GM18868 (cell line): ENCODE measurements around the gene SLC35E2B.
A peak's percentile ranks its signal among the peaks of the same experiment; 100 is the strongest.

Experiments
- ATAC-seq: cut with Tn5 transposase; IDR thresholded peaks from one replicate; pipeline ENCODE4 v1.9.1; 2021; ENCODE audit warnings: mild to moderate bottlenecking, moderate library complexity; ENCODE audit not compliant: unreplicated experiment

The SLC35E2B gene

DNA sequence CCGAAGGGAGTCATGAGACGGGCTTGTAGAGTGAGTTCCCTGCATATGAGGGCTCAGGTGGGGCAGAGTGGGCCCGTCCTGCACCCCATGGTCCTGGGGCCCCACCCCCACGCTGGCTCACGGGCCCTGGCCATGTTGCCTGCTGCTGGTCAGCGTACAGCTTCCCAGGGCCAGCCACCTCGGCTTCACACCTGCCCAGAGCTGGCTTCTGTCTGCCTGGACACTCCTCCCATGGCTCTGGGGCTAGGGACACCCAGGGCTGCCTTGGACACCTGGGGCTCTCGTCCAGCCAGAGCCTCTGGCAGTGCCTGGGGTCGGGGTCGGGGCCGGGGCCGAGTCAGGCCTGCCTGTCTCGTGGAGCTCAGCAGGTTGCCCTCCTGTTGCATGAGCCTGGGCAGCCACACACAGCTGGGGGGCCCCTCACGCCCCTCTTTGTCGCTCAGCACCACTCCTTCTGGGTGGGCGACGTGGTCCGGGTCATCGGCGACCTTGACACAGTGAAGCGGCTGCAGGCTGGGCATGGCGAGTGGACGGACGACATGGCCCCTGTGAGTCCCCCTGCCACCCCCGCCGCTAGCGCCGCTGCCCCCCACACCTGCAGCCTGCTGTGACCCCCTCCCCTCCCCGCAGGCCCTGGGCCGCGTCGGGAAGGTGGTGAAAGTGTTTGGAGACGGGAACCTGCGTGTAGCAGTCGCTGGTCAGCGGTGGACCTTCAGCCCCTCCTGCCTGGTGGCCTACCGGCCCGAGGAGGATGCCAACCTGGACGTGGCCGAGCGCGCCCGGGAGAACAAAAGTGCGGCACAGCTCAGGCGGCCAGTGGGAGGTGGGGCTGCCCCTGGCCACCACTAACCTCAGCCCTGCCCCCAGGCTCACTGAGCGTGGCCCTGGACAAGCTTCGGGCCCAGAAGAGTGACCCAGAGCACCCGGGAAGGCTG is 66.1 kb downstream of the SLC35E2B start:
- no peak for ATAC-seq

DNA sequence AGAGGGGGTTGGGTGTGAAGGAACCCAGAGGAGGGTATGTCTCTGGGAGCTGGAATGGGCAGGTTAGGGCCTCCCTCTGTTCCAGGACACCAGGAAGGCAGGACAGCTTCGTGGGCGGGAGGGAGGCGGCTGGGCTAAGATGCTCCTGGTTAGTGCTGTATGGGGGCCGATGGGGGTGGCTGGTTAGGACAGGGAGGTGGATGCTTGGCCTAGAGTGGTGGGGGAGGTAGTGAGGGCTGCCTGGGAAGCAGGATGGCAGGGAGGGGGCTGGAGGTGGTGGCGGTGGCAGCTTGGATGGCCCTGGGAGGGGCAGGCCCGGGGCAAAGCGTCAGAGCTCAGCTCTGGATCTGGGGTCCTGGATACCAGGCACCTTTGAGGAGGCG is 66.8 kb downstream of the SLC35E2B start:
- ATAC-seq: no peak

DNA sequence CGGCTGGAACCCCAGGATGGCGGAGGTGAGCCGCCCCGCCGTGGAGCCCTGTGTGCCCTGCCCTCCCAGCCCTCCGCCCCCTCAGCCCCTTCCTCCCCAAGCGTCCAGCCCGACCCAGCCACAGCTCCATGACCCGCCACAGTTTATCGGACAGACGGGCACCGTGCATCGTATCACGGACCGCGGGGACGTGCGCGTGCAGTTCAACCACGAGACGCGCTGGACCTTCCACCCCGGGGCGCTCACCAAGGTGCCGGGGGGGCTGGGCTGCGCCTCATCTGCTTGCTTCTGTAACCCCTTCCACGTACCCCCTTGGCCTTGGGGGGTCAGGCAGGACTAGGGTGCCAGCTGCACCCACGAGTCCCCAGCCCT is 67.2 kb downstream of the SLC35E2B start:
- ATAC-seq: no peak

DNA sequence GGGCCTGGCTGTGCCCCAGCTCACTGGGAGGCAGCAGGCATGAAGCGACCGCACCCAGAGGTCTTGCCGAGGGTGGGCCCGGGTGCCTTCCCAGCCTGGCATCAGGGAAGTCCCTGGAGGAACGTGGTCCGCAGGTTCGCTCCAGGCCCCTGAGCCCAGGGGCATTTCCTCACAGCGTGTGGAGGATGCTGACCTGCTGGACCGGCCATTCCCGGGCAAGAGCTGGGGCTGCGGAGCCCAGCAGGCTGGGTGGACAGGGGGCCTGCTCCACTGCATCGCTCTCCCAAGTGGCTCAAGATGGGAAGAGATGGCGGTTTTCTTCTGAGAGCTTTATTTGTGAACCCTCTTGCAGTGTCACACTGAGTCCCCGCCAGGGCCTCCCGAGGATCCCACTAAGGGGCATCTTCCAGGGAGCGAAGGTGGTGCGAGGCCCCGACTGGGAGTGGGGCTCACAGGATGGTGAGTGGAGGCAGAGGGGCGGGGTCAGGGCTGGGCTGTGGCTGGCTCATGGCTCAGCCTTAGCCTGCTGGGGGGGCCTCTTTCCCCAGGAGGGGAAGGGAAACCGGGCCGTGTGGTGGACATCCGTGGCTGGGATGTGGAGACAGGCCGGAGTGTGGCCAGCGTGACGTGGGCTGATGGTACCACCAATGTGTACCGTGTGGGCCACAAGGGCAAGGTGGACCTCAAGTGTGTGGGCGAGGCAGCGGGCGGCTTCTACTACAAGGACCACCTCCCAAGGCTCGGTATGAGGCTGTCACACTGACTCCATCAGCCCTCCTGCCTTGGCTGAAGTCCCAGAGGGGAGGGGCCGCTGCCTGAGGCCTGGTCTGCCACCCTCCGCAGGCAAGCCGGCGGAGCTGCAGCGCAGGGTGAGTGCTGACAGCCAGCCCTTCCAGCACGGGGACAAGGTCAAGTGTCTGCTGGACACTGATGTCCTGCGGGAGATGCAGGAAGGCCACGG is 67.9 kb downstream of the SLC35E2B start:
- ATAC-seq: no peak

DNA sequence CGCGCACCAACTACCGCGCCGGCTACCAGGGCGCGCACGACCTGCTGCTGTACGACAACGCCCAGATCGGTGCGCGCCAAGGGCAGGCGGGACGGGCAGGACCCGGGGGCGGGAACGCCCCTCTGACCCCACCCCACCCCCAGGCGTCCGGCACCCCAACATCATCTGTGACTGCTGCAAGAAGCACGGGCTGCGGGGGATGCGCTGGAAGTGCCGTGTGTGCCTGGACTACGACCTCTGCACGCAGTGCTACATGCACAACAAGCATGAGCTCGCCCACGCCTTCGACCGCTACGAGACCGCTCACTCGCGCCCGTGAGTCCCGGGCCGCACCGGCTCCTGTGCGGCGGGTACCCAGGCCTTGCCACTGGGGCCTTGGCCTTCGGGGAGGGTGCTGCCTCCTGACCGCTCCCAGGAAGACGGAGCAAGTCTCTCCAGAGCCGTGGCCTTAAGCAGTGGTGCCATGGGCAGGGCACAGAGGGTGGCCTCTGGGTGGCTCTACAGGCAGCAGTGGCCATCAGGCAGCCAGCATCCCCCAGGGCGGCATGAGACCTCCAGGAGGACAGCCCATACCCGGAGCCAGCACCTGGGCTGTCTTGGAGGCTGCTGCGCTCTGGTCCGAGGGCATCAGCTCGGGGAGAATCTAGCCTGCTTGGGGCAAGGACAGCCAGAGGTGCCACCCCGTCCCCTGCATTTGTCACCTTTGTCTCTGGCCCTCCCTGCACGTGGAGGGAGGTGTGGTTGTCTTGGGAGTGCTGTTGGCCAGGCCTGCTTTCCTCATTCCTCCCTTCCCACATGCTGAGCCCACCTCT is 68.8 kb downstream of the SLC35E2B start:
- no peak for ATAC-seq

DNA sequence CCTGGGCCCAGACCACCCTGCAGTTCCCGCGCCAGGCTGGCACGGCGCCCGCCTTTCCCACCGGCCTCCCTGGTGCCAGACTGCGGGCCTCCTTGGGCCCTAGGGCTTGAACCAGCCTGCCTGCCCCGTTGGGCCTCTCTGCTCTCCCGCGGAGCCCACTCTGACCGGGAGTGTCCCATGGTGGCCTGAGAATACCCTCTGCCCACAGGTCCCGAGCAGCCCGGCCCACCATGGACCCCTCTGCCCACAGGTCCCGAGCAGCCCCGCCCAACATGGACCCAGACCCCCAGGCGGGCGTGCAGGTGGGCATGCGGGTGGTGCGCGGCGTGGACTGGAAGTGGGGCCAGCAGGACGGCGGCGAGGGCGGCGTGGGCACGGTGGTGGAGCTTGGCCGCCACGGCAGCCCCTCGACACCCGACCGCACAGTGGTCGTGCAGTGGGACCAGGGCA is 69.4 kb downstream of the SLC35E2B start:
- ATAC-seq: no peak

DNA sequence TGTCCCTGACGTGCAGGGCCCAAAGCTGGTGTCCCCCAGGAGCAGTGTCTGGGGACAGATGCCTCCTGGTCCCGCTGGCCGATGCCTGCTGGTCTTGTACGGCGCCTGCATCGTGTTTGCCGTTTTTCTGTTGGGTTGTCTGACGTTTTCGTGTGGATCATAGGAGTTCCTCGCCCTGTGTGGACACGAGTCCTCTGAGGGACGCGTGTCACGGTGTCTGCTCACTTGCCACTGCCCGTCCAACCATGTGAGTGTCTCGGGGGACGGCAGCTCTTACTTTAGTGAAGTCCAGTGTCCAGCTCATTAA is 69.9 kb downstream of the SLC35E2B start:
- ATAC-seq: no peak

DNA sequence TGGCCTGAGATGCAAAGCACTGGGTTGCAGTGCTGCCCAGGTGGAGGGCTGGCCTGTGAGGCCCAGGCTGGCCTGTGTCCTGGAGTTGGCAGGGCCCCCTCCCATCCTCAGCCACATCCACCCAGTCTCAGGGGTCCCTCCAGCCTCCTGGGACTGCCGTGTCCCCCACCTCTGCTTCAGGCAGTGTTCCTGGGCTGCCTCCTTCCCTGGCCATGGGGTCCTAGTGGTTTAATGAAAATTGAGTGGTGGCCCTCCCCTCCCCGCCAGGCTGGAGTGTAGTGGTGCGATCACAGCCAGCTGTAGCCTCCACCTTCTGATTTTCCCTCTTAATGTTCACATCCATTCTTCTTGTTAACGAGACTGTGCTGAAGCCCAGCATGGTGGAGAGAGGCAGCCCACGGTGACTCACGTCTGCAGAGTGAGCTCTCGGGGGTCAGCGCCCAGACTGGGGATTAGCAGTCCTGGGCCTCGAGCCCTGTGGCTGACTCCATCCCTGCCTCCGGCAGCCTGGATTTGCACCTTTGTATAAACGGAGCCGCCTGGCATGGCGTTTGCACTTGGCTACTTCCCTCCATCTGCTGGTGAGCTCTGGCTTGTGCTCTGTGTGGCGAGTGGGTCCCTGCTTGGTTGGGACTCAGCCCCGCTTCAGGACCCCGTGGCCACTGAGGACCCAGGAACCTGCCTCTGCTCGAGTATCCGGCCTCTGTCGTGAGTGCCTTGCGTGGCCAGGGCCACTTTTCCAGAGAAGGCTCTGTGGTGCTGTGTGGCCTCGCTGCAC is 70.4 kb downstream of the SLC35E2B start:
- ATAC-seq: no peak

DNA sequence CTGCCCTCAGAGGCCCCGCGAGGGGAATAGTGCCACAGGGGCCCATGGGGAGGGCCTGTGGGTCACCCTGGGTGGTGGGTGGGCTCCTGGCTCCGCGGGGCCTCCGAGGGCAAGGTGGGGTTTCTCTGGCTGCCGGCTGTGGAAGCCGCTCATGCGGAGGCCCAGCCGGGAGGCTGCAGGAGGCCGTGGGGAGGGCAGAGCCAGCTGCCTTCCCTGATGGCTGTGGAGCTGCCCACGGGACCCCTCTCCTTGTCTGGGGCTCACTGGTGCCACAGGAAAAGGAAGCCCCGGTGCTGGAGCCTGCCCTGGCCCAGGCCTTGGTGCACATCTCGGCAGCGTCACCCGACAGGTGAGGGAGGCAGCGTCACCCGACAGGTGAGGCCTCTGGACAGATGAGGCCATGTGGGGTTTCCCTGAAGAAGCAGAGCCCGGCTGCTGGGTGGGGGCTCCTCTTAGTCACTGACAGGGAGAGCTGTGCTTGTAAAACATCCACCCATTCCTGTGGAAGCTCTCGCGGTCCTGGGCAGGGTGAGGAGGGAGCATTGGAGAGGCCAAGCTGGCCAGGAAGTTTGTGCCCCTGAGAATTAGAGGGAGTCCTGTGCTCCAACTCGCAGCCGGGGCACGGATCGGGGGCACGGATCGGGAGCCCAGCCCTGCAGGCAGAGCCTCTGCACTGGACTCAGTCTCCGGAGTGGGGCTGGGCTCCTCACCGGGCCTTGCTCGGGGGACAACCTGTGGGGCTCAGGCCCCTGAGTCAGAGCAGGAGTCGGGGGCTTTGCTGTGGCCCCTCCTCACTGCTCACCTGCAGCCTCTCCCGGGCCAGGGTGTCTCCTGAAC is 71.2 kb downstream of the SLC35E2B start:
- no peak for ATAC-seq

DNA sequence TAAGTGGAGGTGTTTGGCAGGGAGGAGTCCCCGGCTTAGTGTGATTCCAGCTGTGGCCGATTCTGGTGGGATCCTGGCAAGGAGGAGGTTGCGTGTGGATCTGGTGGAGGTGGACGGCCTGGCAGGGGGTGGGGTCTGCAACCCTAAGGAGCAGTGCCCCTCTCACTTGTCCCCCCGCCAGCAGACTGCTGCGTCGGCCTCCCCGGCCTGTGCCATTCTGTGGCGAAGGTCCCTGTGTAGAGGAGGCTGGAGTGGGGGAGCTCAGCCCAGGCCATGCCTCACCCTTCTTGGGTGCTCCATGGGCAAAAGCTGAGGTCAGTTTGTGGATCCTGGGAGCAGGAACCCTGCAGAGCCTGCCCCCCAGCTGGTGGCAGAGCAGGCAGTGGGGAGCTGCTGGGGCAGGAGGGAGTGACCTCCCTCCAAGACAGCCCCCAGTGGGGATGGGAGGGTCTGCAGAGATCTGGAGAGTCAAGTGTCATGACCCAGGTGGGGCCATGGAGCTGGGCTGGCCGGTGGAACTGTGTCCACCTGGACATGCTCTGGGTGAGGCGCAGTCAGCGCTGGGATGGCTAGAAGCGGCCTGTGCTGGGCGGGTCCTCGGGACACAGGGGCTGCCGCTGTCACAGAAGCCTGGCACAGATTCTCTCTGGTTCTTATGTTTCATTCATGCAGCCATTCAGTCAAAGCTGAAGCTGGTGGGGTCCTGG is 72.0 kb downstream of the SLC35E2B start:
- ATAC-seq: no peak

DNA sequence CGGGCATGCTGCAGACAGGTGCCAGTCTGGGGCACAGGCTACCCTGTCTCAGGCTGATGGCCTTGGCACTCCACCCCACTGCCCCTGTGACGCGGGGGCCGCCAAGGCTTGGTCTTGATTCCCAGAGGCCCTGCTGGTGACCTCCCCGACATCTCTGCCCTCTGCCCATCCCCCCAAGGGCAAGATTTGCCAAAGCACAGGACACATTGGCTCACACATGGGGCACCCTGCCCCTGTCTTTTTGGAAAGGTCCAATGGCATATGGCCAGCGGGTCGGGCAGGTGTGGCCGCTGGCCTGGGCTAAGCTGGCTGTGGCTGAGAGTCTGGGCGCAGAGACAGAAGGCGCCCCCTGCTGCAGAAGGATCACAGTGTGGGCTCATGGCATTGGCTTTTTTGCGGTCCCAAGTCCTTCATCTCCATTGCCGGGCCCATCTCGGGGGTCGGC is 72.7 kb downstream of the SLC35E2B start:
- ATAC-seq: no peak

DNA sequence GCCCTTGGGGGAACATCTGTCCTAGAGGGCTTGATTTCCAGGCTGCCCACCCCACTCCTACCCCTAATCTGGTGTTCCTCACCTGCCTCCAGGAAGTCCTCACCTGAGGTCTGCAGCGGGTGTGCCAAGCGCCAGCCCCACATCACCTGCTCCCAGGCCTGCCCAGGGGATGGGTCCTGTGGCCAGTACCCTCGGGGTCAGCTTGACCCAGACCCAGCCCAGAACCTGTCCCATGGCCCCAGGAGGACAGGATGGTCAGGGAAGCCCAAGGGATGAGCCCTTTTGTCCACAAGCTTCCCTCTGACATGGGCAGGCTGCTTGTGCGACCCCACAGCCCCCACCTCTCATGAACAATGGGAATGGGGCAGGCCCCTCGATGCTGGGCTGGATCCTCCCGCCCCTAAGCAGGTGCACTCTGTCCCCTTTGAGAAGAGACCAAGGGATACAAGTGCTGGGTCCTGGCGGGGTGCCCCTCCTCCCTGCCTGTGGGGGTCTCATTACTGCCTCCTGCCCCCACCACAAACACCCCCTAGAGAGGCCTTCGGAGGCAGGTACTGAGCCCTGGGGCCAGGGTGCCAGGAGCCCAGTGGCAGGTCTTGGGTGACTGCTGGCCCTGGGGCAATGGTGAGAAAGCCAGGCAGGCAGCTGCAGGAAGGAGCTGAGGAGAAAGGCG is 74.1 kb downstream of the SLC35E2B start:
- ATAC-seq: no peak

DNA sequence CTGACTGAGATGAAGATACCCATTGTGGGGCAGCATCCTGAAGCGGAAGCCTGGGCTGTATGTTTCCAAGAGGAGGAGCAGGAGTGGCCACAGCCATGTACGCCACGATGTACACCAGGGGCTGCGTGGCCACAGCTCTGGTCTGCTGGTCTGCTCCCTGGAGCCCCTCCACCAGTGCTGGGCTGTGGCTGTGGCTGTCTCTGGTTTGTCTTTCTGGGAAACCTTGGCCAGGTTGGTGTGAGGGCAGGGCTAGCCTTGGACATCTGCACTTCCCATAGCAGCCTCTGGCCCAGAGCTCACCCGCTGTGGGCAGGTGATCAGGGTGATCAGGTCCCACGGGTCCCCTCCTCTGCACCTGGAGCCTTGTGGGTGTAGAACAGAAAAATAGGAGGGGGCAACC is 74.7 kb downstream of the SLC35E2B start:
- no peak for ATAC-seq

DNA sequence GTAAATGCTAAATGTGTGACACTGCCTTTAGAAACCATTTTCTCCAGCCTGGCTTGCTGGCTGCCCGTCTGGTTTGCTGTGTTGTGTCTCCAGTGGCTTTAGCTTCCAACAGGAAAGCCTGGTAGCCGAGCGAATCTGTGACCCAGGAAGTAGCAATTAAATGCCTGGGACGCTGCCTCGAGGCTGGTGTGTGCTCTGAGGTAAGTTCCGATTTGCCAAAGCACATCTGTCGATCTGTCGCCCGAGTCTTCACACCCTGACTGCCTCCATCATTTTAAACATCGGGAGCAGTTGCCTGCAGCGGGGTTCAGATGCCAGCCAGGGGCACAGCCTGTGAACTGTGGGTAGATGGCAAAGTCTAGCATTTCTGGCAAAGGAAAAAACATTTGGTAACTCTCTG is 75.1 kb downstream of the SLC35E2B start:
- ATAC-seq: no peak

DNA sequence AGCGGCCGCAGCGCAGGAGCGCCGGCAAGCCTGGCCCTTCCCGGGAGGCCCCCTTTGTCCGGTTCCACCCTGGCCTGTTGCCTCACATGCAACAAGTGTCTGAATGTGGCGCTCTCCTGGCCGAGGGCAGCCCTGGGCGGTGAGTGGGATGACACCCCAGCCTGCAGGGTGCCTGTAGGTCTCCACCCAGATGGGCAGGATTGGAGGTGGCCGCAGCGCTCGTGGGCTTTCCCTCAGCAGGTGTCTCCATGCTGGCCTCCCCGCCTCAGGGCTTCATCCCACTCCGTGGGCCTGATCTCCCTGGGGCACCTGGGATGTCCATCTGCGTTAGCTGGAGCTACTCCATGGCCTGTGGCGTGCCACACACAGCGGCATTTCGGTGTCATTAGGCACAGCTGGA is 75.8 kb downstream of the SLC35E2B start:
- no peak for ATAC-seq

DNA sequence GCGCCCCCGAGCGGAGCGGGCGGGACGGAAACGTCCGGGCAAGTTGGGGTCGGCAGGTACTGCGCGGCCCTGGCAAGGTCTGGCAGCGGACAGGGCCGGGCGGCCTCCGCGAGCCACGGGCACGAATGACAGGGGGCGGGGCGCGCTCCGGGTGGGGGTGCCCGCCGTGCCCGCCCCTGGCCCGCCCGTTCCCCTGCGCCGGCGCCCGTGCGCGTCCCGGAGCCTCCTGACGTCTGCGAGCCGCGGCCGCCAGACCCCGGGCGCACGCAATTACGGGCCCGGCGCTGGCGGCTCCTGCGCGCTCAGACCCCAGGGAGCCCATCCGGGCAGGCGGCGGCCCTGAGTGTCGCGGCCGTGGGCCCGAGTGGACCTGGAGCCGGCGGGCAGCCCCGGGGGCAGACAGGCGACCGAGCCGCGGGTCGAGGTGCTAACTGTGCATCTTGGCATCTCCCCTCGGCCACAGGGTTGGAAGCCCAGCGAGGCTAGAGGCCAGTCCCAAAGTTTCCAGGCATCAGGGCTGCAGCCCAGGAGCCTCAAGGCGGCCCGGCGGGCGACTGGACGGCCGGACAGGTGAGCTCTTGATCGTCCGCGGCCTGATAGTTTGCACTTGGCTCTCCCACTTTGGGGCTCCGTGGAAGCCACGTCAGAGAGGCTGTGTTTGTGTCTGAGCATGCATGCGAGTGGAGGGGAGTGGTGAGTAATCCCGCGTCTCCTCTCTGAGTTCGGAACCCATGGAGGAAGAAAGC is 76.4 kb downstream of the SLC35E2B start:
- peak; percentile 19 for ATAC-seq

DNA sequence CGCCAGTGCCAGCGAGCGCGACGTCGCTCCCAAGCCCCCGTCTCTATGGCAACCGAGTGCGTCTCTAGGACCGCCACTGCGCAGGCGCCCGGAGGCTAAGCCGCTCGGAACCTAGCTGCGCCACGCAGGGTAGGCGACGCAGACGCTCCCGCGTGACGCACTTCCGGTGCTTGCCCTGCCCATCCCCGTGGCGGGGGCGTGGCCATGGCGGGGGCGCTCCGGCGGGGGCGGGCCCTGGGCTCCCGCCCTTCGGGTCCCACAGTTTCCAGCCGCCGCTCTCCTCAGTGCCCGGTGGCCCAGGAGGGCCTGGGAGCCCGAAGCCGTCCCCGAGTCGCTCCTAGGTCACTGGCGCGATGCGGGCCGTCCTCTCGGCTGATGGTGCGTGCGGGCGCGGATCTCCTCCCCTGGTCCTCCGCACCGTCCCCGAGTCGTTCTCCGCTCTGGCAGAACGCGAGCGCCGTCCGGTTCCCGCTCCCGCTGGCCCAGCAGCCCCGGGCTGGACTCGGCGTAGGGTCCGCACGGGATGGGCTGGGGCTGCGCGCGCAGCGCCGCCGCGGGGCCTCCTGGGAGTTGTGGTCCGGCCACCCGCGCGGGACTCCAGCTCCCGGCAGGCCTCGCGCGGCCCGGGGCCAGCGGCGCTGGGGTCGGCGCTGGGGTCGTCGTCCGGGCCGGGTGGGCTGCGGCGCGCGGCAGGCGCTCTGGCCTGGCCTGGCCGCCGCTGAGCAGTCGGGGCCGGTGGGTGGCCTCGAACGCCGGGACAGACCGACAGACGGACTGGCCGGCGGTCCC is 77.1 kb downstream of the SLC35E2B start, which contains the start of gene MIB2:
Gene MIB2, plus strand, starts transcription at position 245 of the 789 bp plus-strand sequence. CDS start 7,953 bp downstream, outside the sequence.
- ATAC-seq: peak; percentile 84
